Spleen (tissue), 7 donors: ENCODE results near the gene PKMYT1.

Source experiments
- CTCF ChIP-seq, 11 experiments: fragments of 200-600 bp in 7 of 11; fragments of 450-650 bp in 4 of 11; sonication (generic) in 4 of 11; IDR thresholded peaks in 8 of 11; conservative IDR thresholded peaks in 3 of 11; 1 replicate in 7 of 11; 2 replicates in 4 of 11; pipeline versions ENCODE4 v1.4.0 to v1.8.0; 2016 to 2021; ENCODE audit warnings: antibody characterized with exemption in 11 of 11, inconsistent platforms in 4 of 11, mild to moderate bottlenecking in 1 of 11
- POLR2A ChIP-seq, 3 donors: fragments of 450-650 bp; IDR thresholded peaks; one replicate each; pipeline ENCODE4 v1.5.1; 2017; ENCODE audit warnings: antibody characterized with exemption in 3 of 3, mild to moderate bottlenecking in 1 of 3
- POLR2AphosphoS5 ChIP-seq, 3 donors: sonication (generic); formaldehyde crosslinking; IDR thresholded peaks; one replicate each; pipeline ENCODE4 v1.5.1; 2017; ENCODE audit warnings: antibody characterized with exemption in 3 of 3
- donor health status: DM: no; HTN: no; CAD: no; lungs with moderate emphysema.
- donor health status: DM: no; HTN: no; CAD: no.
- donor health status: DM: no; HTN: no; CAD: no.

- TF ChIP-seq CTCF (IDR thresholded peaks at IDR 0.05 in 8 of 11, conservative IDR thresholded peaks at IDR 0.05 in 3 of 11) (no peak), POLR2AphosphoS5 (IDR thresholded peaks at IDR 0.05) (no peak), POLR2A (IDR thresholded peaks at IDR 0.05) (no peak)
Measured at GRCh38 chr16:2985893-2986355, 5.7 kb upstream of the PKMYT1 start.
